Mesenchymal stem cell (in vitro differentiated cells and primary cell): ENCODE results near the gene KCTD16.

ENCODE experiments used
- DNase-seq: peaks from one replicate; pipeline ENCODE4 v3.0.0-alpha.2; 2013
- H2AFZ ChIP-seq: one replicate; pipeline ENCODE4 v1.6.1; 2013; ENCODE audit warnings: low read depth, mild to moderate bottlenecking, control low read depth, inconsistent platforms, low read length, moderate library complexity
- H2AK5ac ChIP-seq: 2 replicates; pipeline ENCODE4 v1.6.1; 2013; ENCODE audit warnings: low read length, moderate library complexity, mild to moderate bottlenecking, inconsistent platforms; ENCODE audit not compliant: severe bottlenecking
- H2BK120ac ChIP-seq: one replicate; pipeline ENCODE4 v1.6.1; 2013; ENCODE audit warnings: low read depth, mild to moderate bottlenecking, inconsistent platforms, low read length, moderate library complexity
- H2BK12ac ChIP-seq, 2 experiments: one replicate each; pipeline ENCODE4 v1.6.1; 2013; ENCODE audit warnings: inconsistent platforms in 2 of 2, low read length in 2 of 2, mild to moderate bottlenecking in 2 of 2, moderate library complexity in 2 of 2, control low read depth in 1 of 2
- H2BK15ac ChIP-seq: one replicate; pipeline ENCODE4 v1.6.1; 2013; ENCODE audit warnings: mild to moderate bottlenecking, low read depth, inconsistent platforms; ENCODE audit not compliant: poor library complexity, severe bottlenecking
- H2BK5ac ChIP-seq: 2 replicates; pipeline ENCODE4 v1.6.1; 2013; ENCODE audit warnings: low read depth, mild to moderate bottlenecking, low read length, control low read depth, inconsistent platforms; ENCODE audit not compliant: poor library complexity, severe bottlenecking
- H3K14ac ChIP-seq, 2 experiments: one replicate each; pipeline ENCODE4 v1.6.1; 2013; ENCODE audit warnings: inconsistent platforms in 2 of 2, low read length in 2 of 2, control low read depth in 1 of 2, mild to moderate bottlenecking in 1 of 2, moderate library complexity in 1 of 2
- H3K18ac ChIP-seq, 2 experiments: one replicate each; pipeline ENCODE4 v1.6.1; 2013; ENCODE audit warnings: inconsistent platforms in 2 of 2, low read length in 2 of 2, control low read depth in 1 of 2, low read depth in 1 of 2, mild to moderate bottlenecking in 1 of 2
- H3K23ac ChIP-seq, 2 experiments: one replicate each; pipeline ENCODE4 v1.6.1; 2013; ENCODE audit warnings: inconsistent platforms in 2 of 2, low read length in 2 of 2, mild to moderate bottlenecking in 2 of 2, moderate library complexity in 2 of 2, control low read depth in 1 of 2
- H3K27ac ChIP-seq: 2 replicates; pipeline ENCODE4 v1.5.1; 2013; ENCODE audit warnings: mild to moderate bottlenecking, moderate library complexity, low read length, control low read depth, inconsistent platforms; ENCODE audit not compliant: poor library complexity, severe bottlenecking
- H3K27me3 ChIP-seq, 2 experiments: 2 replicates each; pipeline versions ENCODE4 v1.6.1 to v1.7.0; 2013; ENCODE audit warnings: low read length in 2 of 2, mild to moderate bottlenecking in 2 of 2, moderate library complexity in 2 of 2, control low read depth in 1 of 2, inconsistent platforms in 1 of 2; ENCODE audit not compliant: control insufficient read depth in 1 of 2, insufficient read depth in 1 of 2
- H3K36me3 ChIP-seq, 2 experiments: 2 replicates each; pipeline versions ENCODE4 v1.6.1 to v1.7.0; 2013; ENCODE audit warnings: low read length in 2 of 2, control low read depth in 1 of 2, inconsistent platforms in 1 of 2, low read depth in 1 of 2, mild to moderate bottlenecking in 1 of 2; ENCODE audit not compliant: insufficient read depth in 2 of 2, control insufficient read depth in 1 of 2
- H3K4ac ChIP-seq, 2 experiments: one replicate each; pipeline ENCODE4 v1.6.1; 2013; ENCODE audit warnings: inconsistent platforms in 2 of 2, low read length in 2 of 2, mild to moderate bottlenecking in 2 of 2, moderate library complexity in 2 of 2, control low read depth in 1 of 2, low read depth in 1 of 2
- H3K4me1 ChIP-seq: 2 replicates; pipeline ENCODE4 v1.6.1; 2013; ENCODE audit warnings: low read depth, low read length, control low read depth; ENCODE audit not compliant: control insufficient read depth, insufficient read depth
- H3K4me2 ChIP-seq: 2 replicates; pipeline ENCODE4 v1.6.1; 2013; ENCODE audit warnings: low read length, mild to moderate bottlenecking, inconsistent platforms; ENCODE audit not compliant: poor library complexity, severe bottlenecking
- H3K4me3 ChIP-seq, 2 experiments: 2 replicates each; pipeline versions ENCODE4 v1.5.1 to v1.7.0; 2013; ENCODE audit warnings: low read length in 2 of 2, mild to moderate bottlenecking in 2 of 2, control low read depth in 1 of 2, low read depth in 1 of 2; ENCODE audit not compliant: insufficient read depth in 1 of 2
- H3K79me1 ChIP-seq: replicated peaks from 2 replicates; pipeline ENCODE4 v1.6.1; 2013; ENCODE audit warnings: mild to moderate bottlenecking, control low read depth, low read length, inconsistent platforms; ENCODE audit not compliant: poor library complexity, severe bottlenecking
- H3K9ac ChIP-seq: 2 replicates; pipeline ENCODE4 v1.7.0; 2013; ENCODE audit warnings: mild to moderate bottlenecking, low read length, moderate library complexity
- H3K9me3 ChIP-seq: 2 replicates; pipeline ENCODE4 v1.7.0; 2013; ENCODE audit warnings: mild to moderate bottlenecking, low read length; ENCODE audit not compliant: control insufficient read depth
- H4K8ac ChIP-seq: one replicate; pipeline ENCODE4 v1.6.1; 2013; ENCODE audit warnings: inconsistent platforms, mild to moderate bottlenecking, low read length, moderate library complexity
- H4K91ac ChIP-seq: one replicate; pipeline ENCODE4 v1.6.1; 2013; ENCODE audit warnings: mild to moderate bottlenecking, low read length, inconsistent platforms
- WGBS: methylation state at CpG from one replicate; pipeline ENCODE4 v1.1.7; 2013; ENCODE audit warnings: mixed read lengths; 5-methylcytosine and 5-hydroxymethylcytosine counted together

The KCTD16 gene

GRCh38 chr5:144131261-144131660, 39.4 kb upstream of the KCTD16 start:
- no peak for DNase-seq
- Histone ChIP-seq H2BK120ac (no peak overlapping the region), H3K4me1 (no peaks in the 10 kb centered on the region), H3K36me3 (no peaks in the 10 kb centered on the region), H3K27ac (no peak overlapping the region), H2AK5ac (no peak overlapping the region), H3K18ac (no peak overlapping the region), H3K27me3 (no peaks in the 10 kb centered on the region), H2BK5ac (no peak overlapping the region), H2AFZ (no peak overlapping the region), H3K9me3 (no peaks in the 10 kb centered on the region), H3K23ac (no peak overlapping the region), H3K4me3 (no peak overlapping the region), H2BK15ac (no peak overlapping the region), H4K91ac (no peak overlapping the region), H2BK12ac (no peak overlapping the region), H3K9ac (no peak overlapping the region), H3K79me1 (no peaks in the 10 kb centered on the region), H3K4ac (no peak overlapping the region), H3K14ac (no peak overlapping the region), H4K8ac (no peak overlapping the region), H3K4me2 (no peak overlapping the region)
- 88% methylated on average over 2 of the region's 4 CpGs for WGBS

GRCh38 chr5:144133050-144133633, 37.5 kb upstream of the KCTD16 start:
- Histone ChIP-seq H3K18ac (no peak overlapping the region), H2AFZ (no peak overlapping the region), H3K79me1 (no peaks in the 10 kb centered on the region), H4K8ac (no peak overlapping the region), H3K9me3 (no peaks in the 10 kb centered on the region), H2AK5ac (no peak overlapping the region), H3K14ac (no peak overlapping the region), H3K36me3 (no peaks in the 10 kb centered on the region), H2BK12ac (no peak overlapping the region), H3K27ac (no peak overlapping the region), H3K4me2 (no peak overlapping the region), H3K9ac (no peak overlapping the region), H2BK120ac (no peak overlapping the region), H3K4ac (no peak overlapping the region), H3K27me3 (no peaks in the 10 kb centered on the region), H3K4me1 (no peaks in the 10 kb centered on the region), H2BK5ac (no peak overlapping the region), H2BK15ac (no peak overlapping the region), H3K4me3 (no peak overlapping the region), H3K23ac (no peak overlapping the region), H4K91ac (no peak overlapping the region)
- WGBS = 93% methylated on average over 2 of the region's 4 CpGs
- DNase-seq = no peak

GRCh38 chr5:144134194-144134826, 36.4 kb upstream of the KCTD16 start:
- H3K4ac ChIP-seq = no peak overlapping the region
- H3K9me3 ChIP-seq = no peaks in the 10 kb centered on the region
- H2BK12ac ChIP-seq = no peak overlapping the region
- DNase-seq = no peak
- H3K36me3 ChIP-seq = no peaks in the 10 kb centered on the region
- no peak overlapping the region for H3K14ac ChIP-seq
- no peak overlapping the region for H3K27ac ChIP-seq
- no peak overlapping the region for H4K91ac ChIP-seq
- H3K4me3 ChIP-seq = no peak overlapping the region
- H2BK120ac ChIP-seq = no peak overlapping the region
- no peak overlapping the region for H4K8ac ChIP-seq
- H3K79me1 ChIP-seq = no peaks in the 10 kb centered on the region
- H2AK5ac ChIP-seq = no peak overlapping the region
- no peak overlapping the region for H2BK5ac ChIP-seq
- H3K9ac ChIP-seq = no peak overlapping the region
- no peaks in the 10 kb centered on the region for H3K27me3 ChIP-seq
- no peak overlapping the region for H3K23ac ChIP-seq
- 88% methylated on average over 2 of the region's 2 CpGs for WGBS
- no peaks in the 10 kb centered on the region for H3K4me1 ChIP-seq
- no peak overlapping the region for H2BK15ac ChIP-seq
- no peak overlapping the region for H3K18ac ChIP-seq
- no peak overlapping the region for H3K4me2 ChIP-seq
- no peak overlapping the region for H2AFZ ChIP-seq

- 97% methylated on average over 2 of the region's 3 CpGs for WGBS
Observed at GRCh38 chr5:144135113-144135762, 35.4 kb upstream of the KCTD16 start.

More at GRCh38 chr5:144135113-144135762, 35.4 kb upstream of the KCTD16 start:
- no peaks in the 10 kb centered on the region for H3K27me3 ChIP-seq
- H4K8ac ChIP-seq = no peak overlapping the region
- H3K27ac ChIP-seq = no peak overlapping the region
- DNase-seq = no peak
- H3K18ac ChIP-seq = no peak overlapping the region
- H3K4me3 ChIP-seq = no peak overlapping the region
- H2AFZ ChIP-seq = no peak overlapping the region
- no peak overlapping the region for H2BK15ac ChIP-seq
- H3K9ac ChIP-seq = no peak overlapping the region
- no peak overlapping the region for H2AK5ac ChIP-seq
- H3K36me3 ChIP-seq = no peaks in the 10 kb centered on the region
- no peak overlapping the region for H3K4ac ChIP-seq
- H2BK5ac ChIP-seq = no peak overlapping the region
- H3K14ac ChIP-seq = no peak overlapping the region
- no peaks in the 10 kb centered on the region for H3K79me1 ChIP-seq
- H3K23ac ChIP-seq = no peak overlapping the region
- H4K91ac ChIP-seq = no peak overlapping the region
- H2BK12ac ChIP-seq = no peak overlapping the region
- H3K4me2 ChIP-seq = no peak overlapping the region
- no peaks in the 10 kb centered on the region for H3K4me1 ChIP-seq
- no peak overlapping the region for H2BK120ac ChIP-seq
- no peaks in the 10 kb centered on the region for H3K9me3 ChIP-seq
